ENCODE data around the gene ZNF672.
"Not testable (repeated sequence)": the region's sequence is repeated elsewhere in the genome, so short reads cannot be mapped to it uniquely, and the experiment has no call there.

Gene ZNF672

GRCh38 chr1:248856176-248856575 lies 18.2 kb downstream of the ZNF672 start:
- no peak for DNase-seq (ENCODE audit: low read depth)

GRCh38 chr1:248857201-248857600 lies 19.2 kb downstream of the ZNF672 start:
- no peak for DNase-seq (ENCODE audit: low read depth)

- no peak for DNase-seq (ENCODE audit: low read depth)
Observed at GRCh38 chr1:248857749-248858095, 19.7 kb downstream of the ZNF672 start.

GRCh38 chr1:248858096-248858890 lies 20.3 kb downstream of the ZNF672 start:
- no peak for DNase-seq (ENCODE audit: low read depth)

- peak; percentile 97 for DNase-seq (ENCODE audit: low read depth)
Observed at GRCh38 chr1:248858891-248859889, 21.2 kb downstream of the ZNF672 start, which contains the start of gene ZNF692. TSS of gene ZNF692 (minus strand) at chr1:248859085. CDS start at chr1:248858309, 776 bp downstream.

GRCh38 chr1:248860007-248860406 lies 22.0 kb downstream of the ZNF672 start:
- DNase-seq (ENCODE audit: low read depth), result no peak

GRCh38 chr1:248861616-248862015 lies 23.6 kb downstream of the ZNF672 start:
- DNase-seq (ENCODE audit: low read depth), result no peak

GRCh38 chr1:248862695-248862997 lies 24.6 kb downstream of the ZNF672 start:
- no peak for DNase-seq (ENCODE audit: low read depth)

GRCh38 chr1:248862998-248863881 lies 25.2 kb downstream of the ZNF672 start:
- peak; percentile 68 for DNase-seq (ENCODE audit: low read depth)

- no peak for DNase-seq (ENCODE audit: low read depth)
Observed at GRCh38 chr1:248871837-248872401, 33.9 kb downstream of the ZNF672 start.

GRCh38 chr1:248872752-248873408 lies 34.9 kb downstream of the ZNF672 start:
- DNase-seq (ENCODE audit: low read depth), result no peak

GRCh38 chr1:248873409-248873992 lies 35.5 kb downstream of the ZNF672 start:
- DNase-seq (ENCODE audit: low read depth), result peak; percentile 87

GRCh38 chr1:248873993-248874533 lies 36.0 kb downstream of the ZNF672 start:
- DNase-seq (ENCODE audit: low read depth), result peak; percentile 80

- no peak for DNase-seq (ENCODE audit: low read depth)
Observed at GRCh38 chr1:248881261-248881660, 43.2 kb downstream of the ZNF672 start.

GRCh38 chr1:248882427-248882826 lies 44.4 kb downstream of the ZNF672 start:
- not testable (repeated sequence) for DNase-seq (ENCODE audit: low read depth)

- DNase-seq (ENCODE audit: low read depth), result no peak
Observed at GRCh38 chr1:248884632-248885295, 46.7 kb downstream of the ZNF672 start.

- no peak for DNase-seq (ENCODE audit: low read depth)
Observed at GRCh38 chr1:248885646-248886045, 47.6 kb downstream of the ZNF672 start.

GRCh38 chr1:248886237-248886895 lies 48.3 kb downstream of the ZNF672 start:
- DNase-seq (ENCODE audit: low read depth), result no peak

- not testable (repeated sequence) for DNase-seq (ENCODE audit: low read depth)
Observed at GRCh38 chr1:248889914-248890243, 51.9 kb downstream of the ZNF672 start.
